K562 (cell line): Measurements from ENCODE around the gene SLC1A5. TPM values are rescaled to one million over a fixed set of nuclear protein-coding genes. Genes with fewer than 3 reads are reported as not detected.

Source experiments
- CBFB ChIP-seq: sonication (generic); formaldehyde crosslinking; IDR thresholded peaks from 2 replicates; pipeline ENCODE4 v1.4.0; 2020; ENCODE audit warnings: mild to moderate bottlenecking, missing genetic modification reagents
- CHCHD3 ChIP-seq: fragments of 250-450 bp; sonication (Bioruptor Pico); IDR thresholded peaks from 2 replicates; pipeline ENCODE4 v2.1.2; 2022; ENCODE audit warnings: mild to moderate bottlenecking
- CREBBP ChIP-seq: IDR thresholded peaks from one replicate; pipeline ENCODE4 v1.6.1; 2012; ENCODE audit warnings: low read depth, mild to moderate bottlenecking, control low read depth, inconsistent platforms, low read length
- ELF1 ChIP-seq: fragments of 200-800 bp; sonication (Bioruptor generic); IDR thresholded peaks from 2 replicates; pipeline ENCODE4 v1.6.1; 2016; ENCODE audit warnings: missing genetic modification characterization, missing compliant biosample characterization
- ELF4 ChIP-seq: fragments of 450-650 bp; formaldehyde crosslinking; IDR thresholded peaks from 2 replicates; pipeline ENCODE4 v1.4.0; 2022; ENCODE audit warnings: missing genetic modification characterization
- EP300 ChIP-seq: IDR thresholded peaks from 2 replicates; pipeline ENCODE4 v1.6.1; 2012; ENCODE audit warnings: low read length, improper control_type of control experiment
- HNRNPK ChIP-seq: fragments of 200-400 bp; formaldehyde crosslinking; IDR thresholded peaks from one replicate; pipeline ENCODE4 v1.6.1; 2018; ENCODE audit warnings: mild to moderate bottlenecking, low read depth, low read length; ENCODE audit not compliant: poor library complexity, severe bottlenecking
- JUND ChIP-seq, 2 experiments: IDR thresholded peaks; 2 replicates in 1 of 2; 3 replicates in 1 of 2; pipeline ENCODE4 v1.6.1; 2011; ENCODE audit warnings: borderline replicate concordance in 2 of 2, low read depth in 2 of 2, low read length in 2 of 2, improper control_type of control experiment in 1 of 2, missing biosample characterization in 1 of 2, missing genetic modification characterization in 1 of 2, missing genetic modification reagents in 1 of 2
- KAT7 ChIP-seq: sonication (generic); formaldehyde crosslinking; IDR thresholded peaks from 2 replicates; pipeline ENCODE4 v1.8.0; 2022; ENCODE audit warnings: missing genetic modification reagents, mild to moderate bottlenecking, borderline replicate concordance
- MEF2A ChIP-seq: IDR thresholded peaks from 2 replicates; pipeline ENCODE4 v1.6.1; 2011; ENCODE audit warnings: low read depth, mild to moderate bottlenecking, low read length, moderate library complexity; ENCODE audit not compliant: control insufficient read depth
- NELFE ChIP-seq: IDR thresholded peaks from 2 replicates; pipeline ENCODE4 v1.6.1; 2011; ENCODE audit warnings: mild to moderate bottlenecking; ENCODE audit not compliant: insufficient read depth, insufficient read length
- NFE2L1 ChIP-seq: fragments of 450-650 bp; IDR thresholded peaks from 2 replicates; pipeline ENCODE4 v1.6.1; 2016; ENCODE audit warnings: missing genetic modification characterization, low read depth, mild to moderate bottlenecking, missing compliant biosample characterization, moderate library complexity, borderline replicate concordance
- POLR3A ChIP-seq: IDR thresholded peaks from 2 replicates; pipeline ENCODE4 v1.6.1; 2011; ENCODE audit warnings: borderline replicate concordance, mild to moderate bottlenecking, moderate library complexity; ENCODE audit not compliant: insufficient read length, insufficient read depth; ENCODE audit errors: extremely low read depth
- RNF2 ChIP-seq: sonication (generic); IDR thresholded peaks from 2 replicates; pipeline ENCODE4 v1.6.1; 2016
- SMC3 ChIP-seq: conservative IDR thresholded peaks from 2 replicates; pipeline ENCODE4 v1.6.1; 2011; ENCODE audit warnings: low read depth, low read length, improper control_type of control experiment; ENCODE audit not compliant: insufficient read depth
- SREBF2 ChIP-seq: sonication (generic); formaldehyde crosslinking; IDR thresholded peaks from 2 replicates; pipeline ENCODE4 v1.4.0; 2020; ENCODE audit warnings: mild to moderate bottlenecking, missing genetic modification reagents
- XRCC4 ChIP-seq: IDR thresholded peaks from one replicate; pipeline ENCODE4 v1.6.1; 2011; ENCODE audit not compliant: insufficient read depth, insufficient read length; ENCODE audit errors: extremely low read depth
- ZC3H4 ChIP-seq: sonication (generic); formaldehyde crosslinking; IDR thresholded peaks from 2 replicates; pipeline ENCODE4 v1.9.0; 2021; ENCODE audit warnings: missing genetic modification reagents, borderline replicate concordance
- ZNF121 ChIP-seq: sonication (generic); formaldehyde crosslinking; conservative IDR thresholded peaks from 2 replicates; pipeline ENCODE4 v1.8.0; 2022; ENCODE audit warnings: missing genetic modification reagents
- ZNF324 ChIP-seq: fragments of 250-450 bp; sonication (Bioruptor Pico); IDR thresholded peaks from 2 replicates; pipeline ENCODE4 v1.4.0; 2020; ENCODE audit warnings: mild to moderate bottlenecking
- ZNF589 ChIP-seq: fragments of 200-800 bp; sonication (Bioruptor generic); IDR thresholded peaks from 2 replicates; pipeline ENCODE4 v1.6.1; 2016; ENCODE audit warnings: low read depth, missing genetic modification characterization, missing compliant biosample characterization
- polyA plus RNA-seq, 8 experiments: library from polyadenylated mRNA; depleted of rRNA in 4 of 8; stranded (reverse) in 5 of 8; unstranded in 3 of 8; fragments of >200 nt; fragmentation: Nextera tagmentation in 2 of 8; fragmentation: Illumina TruSeq in 1 of 8; extraction: Ambion mirVana in 2 of 8; extraction: Trizol in 1 of 8; gene quantifications; 2 replicates each; pipeline versions ENCODE4 v1.2.1 to v1.2.3, GENCODE V29; 2011 to 2014; ENCODE audit warnings: inconsistent platforms in 1 of 8, missing spikeins in 1 of 8
- total RNA-seq, 7 experiments: library from RNA; depleted of rRNA in 6 of 7; stranded (reverse); fragments of >200 nt in 6 of 7; fragmentation: Illumina TruSeq in 2 of 7; extraction: Trizol in 2 of 7; gene quantifications; 2 replicates each; pipeline versions ENCODE4 v1.2.1 to v1.2.3, GENCODE V29; 2011 to 2021; ENCODE audit warnings: low replicate concordance in 1 of 7
- TF ChIP-seq, protein P1 (sequence below): sonication (generic); formaldehyde crosslinking; IDR thresholded peaks from 2 replicates; pipeline ENCODE4 v1.8.1; 2023; ENCODE audit warnings: mild to moderate bottlenecking, missing genetic modification reagents
- TF ChIP-seq, protein P2 (sequence below): fragments of 450-650 bp; IDR thresholded peaks from 2 replicates; pipeline ENCODE4 v1.6.1; 2017; ENCODE audit warnings: mild to moderate bottlenecking, moderate library complexity
- TF ChIP-seq, protein P3 (sequence below): sonication (generic); formaldehyde crosslinking; IDR thresholded peaks from 2 replicates; pipeline ENCODE4 v1.8.1; 2023; ENCODE audit warnings: mild to moderate bottlenecking, missing genetic modification reagents, moderate library complexity

SLC1A5 gene
- total and polyA plus RNA-seq, 9 of the 15 experiments (the other 6 are each of a cell fraction or from before 2014, with no cell fraction given): 31.2 to 417 (median 134) TPM

DNA sequence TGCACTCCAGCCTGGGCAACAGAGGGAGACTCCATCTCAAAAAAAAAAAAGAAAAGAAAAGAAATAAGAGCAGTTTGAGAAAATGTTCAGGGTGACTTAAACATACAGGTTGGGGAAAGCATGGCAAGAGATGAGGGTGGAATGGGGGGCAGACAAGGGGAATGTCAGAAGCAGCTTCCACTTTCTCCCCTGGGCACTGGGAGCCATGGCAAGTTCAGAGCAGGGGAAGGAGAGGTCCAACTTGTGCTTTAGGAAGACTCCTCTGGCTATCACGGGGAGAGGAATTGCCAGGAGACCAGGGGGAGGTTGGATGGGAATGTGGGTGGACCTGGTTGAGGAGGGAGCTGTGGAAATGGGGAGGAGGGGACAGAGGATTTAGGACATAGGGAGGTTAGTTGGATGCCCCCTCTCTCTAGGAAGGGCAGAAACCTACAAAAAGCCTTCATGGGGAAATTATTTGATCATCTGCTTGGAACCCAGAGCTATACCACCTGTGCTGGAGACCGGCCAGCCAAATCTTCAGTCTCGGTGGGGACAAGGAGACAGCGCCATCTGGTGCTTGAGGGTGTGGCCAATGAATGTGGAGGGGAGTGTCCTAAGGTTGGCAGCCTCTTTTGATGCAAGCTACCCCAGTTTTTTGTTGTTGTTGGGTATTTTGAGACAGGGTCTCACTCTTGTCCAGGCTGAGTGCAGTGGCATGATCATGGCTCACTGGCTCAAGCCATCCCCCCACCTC lies 34.8 kb downstream of the SLC1A5 start (continued):
- TF ChIP-seq EP300 (no peak), ELF1 (tag) (no peak), XRCC4 (no peak), ZC3H4 (CRISPR knock-in tag) (no peak), ZNF589 (CRISPR knock-in tag) (no peak), JUND (IDR thresholded peaks at IDR 0.05; ENCODE audit: borderline replicate concordance, low read depth, low read length) (0 out of 2 replicates have a peak, but pooled peaks have one; percentile 15), JUND (tag; IDR thresholded peaks at IDR 0.05; ENCODE audit: borderline replicate concordance, low read depth, low read length) (no peak), ZNF121 (CRISPR knock-in tag) (no peak), ZNF324 (CRISPR knock-in tag) (no peak), HNRNPK (no peak), RNF2 (no peak), MEF2A (no peak), CHCHD3 (CRISPR knock-in tag) (no peak), SMC3 (peak; percentile 70), KAT7 (no peak), NELFE (no peak), POLR3A (no peak), CREBBP (no peak), NFE2L1 (tag) (no peak), SREBF2 (no peak), ELF4 (CRISPR knock-in tag) (no peak), CBFB (CRISPR knock-in tag) (no peak)
- TF ChIP-seq, protein P1, sequence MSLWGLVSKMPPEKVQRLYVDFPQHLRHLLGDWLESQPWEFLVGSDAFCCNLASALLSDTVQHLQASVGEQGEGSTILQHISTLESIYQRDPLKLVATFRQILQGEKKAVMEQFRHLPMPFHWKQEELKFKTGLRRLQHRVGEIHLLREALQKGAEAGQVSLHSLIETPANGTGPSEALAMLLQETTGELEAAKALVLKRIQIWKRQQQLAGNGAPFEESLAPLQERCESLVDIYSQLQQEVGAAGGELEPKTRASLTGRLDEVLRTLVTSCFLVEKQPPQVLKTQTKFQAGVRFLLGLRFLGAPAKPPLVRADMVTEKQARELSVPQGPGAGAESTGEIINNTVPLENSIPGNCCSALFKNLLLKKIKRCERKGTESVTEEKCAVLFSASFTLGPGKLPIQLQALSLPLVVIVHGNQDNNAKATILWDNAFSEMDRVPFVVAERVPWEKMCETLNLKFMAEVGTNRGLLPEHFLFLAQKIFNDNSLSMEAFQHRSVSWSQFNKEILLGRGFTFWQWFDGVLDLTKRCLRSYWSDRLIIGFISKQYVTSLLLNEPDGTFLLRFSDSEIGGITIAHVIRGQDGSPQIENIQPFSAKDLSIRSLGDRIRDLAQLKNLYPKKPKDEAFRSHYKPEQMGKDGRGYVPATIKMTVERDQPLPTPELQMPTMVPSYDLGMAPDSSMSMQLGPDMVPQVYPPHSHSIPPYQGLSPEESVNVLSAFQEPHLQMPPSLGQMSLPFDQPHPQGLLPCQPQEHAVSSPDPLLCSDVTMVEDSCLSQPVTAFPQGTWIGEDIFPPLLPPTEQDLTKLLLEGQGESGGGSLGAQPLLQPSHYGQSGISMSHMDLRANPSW: no peak
- TF ChIP-seq, protein P2, sequence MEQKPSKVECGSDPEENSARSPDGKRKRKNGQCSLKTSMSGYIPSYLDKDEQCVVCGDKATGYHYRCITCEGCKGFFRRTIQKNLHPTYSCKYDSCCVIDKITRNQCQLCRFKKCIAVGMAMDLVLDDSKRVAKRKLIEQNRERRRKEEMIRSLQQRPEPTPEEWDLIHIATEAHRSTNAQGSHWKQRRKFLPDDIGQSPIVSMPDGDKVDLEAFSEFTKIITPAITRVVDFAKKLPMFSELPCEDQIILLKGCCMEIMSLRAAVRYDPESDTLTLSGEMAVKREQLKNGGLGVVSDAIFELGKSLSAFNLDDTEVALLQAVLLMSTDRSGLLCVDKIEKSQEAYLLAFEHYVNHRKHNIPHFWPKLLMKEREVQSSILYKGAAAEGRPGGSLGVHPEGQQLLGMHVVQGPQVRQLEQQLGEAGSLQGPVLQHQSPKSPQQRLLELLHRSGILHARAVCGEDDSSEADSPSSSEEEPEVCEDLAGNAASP: no peak
- TF ChIP-seq, protein P3, sequence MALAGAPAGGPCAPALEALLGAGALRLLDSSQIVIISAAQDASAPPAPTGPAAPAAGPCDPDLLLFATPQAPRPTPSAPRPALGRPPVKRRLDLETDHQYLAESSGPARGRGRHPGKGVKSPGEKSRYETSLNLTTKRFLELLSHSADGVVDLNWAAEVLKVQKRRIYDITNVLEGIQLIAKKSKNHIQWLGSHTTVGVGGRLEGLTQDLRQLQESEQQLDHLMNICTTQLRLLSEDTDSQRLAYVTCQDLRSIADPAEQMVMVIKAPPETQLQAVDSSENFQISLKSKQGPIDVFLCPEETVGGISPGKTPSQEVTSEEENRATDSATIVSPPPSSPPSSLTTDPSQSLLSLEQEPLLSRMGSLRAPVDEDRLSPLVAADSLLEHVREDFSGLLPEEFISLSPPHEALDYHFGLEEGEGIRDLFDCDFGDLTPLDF: no peak
